Adrenal gland (tissue), 5 donors: ENCODE measurements around the gene EYS.

ENCODE experiments used
- POLR2A ChIP-seq, 2 donors: fragments of 450-650 bp; IDR thresholded peaks; one replicate each; pipeline ENCODE4 v1.6.1; 2017; ENCODE audit warnings: antibody characterized with exemption in 2 of 2, mild to moderate bottlenecking in 2 of 2, moderate library complexity in 1 of 2
- TF ChIP-seq, protein P1 (sequence below), 6 experiments: fragments of 450-650 bp in 4 of 6; fragments of 200-600 bp in 2 of 6; sonication (generic) in 1 of 6; IDR thresholded peaks; 1 replicate in 5 of 6; 2 replicates in 1 of 6; pipeline versions ENCODE4 v1.5.1 to v1.8.0; 2016 to 2021; ENCODE audit warnings: antibody characterized with exemption in 6 of 6, mild to moderate bottlenecking in 2 of 6, moderate library complexity in 1 of 6
- donor health status: DM: no; HTN: no; CAD: no.

GRCh38 chr6:65706436-65706835 is 590 bp downstream of the EYS start:
- TF ChIP-seq, protein P1, sequence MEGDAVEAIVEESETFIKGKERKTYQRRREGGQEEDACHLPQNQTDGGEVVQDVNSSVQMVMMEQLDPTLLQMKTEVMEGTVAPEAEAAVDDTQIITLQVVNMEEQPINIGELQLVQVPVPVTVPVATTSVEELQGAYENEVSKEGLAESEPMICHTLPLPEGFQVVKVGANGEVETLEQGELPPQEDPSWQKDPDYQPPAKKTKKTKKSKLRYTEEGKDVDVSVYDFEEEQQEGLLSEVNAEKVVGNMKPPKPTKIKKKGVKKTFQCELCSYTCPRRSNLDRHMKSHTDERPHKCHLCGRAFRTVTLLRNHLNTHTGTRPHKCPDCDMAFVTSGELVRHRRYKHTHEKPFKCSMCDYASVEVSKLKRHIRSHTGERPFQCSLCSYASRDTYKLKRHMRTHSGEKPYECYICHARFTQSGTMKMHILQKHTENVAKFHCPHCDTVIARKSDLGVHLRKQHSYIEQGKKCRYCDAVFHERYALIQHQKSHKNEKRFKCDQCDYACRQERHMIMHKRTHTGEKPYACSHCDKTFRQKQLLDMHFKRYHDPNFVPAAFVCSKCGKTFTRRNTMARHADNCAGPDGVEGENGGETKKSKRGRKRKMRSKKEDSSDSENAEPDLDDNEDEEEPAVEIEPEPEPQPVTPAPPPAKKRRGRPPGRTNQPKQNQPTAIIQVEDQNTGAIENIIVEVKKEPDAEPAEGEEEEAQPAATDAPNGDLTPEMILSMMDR (IDR thresholded peaks at IDR 0.05): no peak
- no peak for TF ChIP-seq POLR2A (IDR thresholded peaks at IDR 0.05)
